ENCODE data around the gene ANXA3. TPM values are rescaled to one million over a fixed set of nuclear protein-coding genes. Genes with fewer than 3 reads are reported as not detected.
"Not testable (repeated sequence)": the region's sequence is repeated elsewhere in the genome, so short reads cannot be mapped to it uniquely, and the experiment has no call there.

Gene ANXA3
- total RNA-seq, 1 donor from 2014 or later = 1.5 TPM

DNA sequence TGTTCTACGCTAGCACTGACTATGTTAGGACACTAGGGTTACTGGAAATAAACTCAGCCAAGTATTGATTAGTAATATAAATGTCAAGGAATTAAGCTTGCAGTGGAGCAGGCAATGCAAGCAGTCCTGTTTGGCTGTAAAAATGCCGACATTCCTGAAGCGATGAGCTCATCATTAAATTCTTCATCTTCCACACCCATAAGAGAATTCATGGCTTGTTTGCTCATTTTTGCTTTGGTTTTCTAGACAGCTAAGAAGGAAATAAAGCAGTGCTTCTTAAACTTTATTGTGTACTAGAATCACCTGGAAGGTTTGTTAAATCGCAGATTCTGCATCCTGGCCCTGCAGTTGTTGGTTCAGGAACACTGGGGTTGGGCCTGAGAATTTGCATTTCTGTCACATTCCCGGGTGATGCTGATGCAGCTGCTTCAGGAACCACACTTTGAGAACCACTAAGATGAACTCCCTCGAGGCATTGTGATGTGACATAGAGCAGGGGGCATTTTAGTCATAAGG lies 17.8 kb downstream of the ANXA3 start:
- intact Hi-C loops (cut with micrococcal nuclease) = no loop called here

DNA sequence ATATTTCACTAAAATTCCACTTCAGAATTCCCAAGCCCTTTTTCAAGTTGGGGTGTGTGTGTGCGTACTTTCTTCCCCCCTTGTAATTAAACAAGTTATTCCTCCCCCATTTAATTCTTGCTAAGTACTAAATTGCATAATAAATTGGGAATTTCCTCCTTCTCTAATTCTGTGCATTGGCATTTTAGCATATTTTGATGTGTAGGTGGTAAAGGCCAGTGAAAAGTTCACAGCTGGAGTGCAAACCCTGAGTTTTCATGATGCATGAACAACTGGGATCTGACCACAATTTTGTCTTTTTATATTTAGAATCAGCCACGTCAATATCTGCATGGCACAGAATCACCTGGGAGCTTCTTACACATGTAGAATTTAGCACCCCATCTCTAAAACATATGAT lies 18.5 kb downstream of the ANXA3 start:
- intact Hi-C loops (cut with micrococcal nuclease) = no loop called here

DNA sequence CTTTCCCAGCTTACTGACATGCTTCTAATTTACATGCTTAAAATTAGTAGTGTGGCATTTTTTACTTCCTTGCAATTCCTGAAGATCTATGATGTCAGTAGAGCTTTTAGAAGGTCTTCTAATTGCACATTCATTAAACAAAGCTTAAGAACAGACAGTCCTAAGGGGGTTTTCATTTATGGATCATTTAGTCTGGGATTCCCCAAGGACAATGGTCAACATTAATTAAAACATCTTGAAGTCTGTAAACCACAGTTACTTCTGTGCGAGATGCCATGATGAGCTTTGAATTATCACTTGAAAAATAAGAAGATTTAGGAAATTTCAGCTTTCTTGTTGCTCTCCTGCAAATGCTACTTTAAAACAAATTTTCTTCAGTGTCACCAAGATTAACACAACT lies 20.2 kb downstream of the ANXA3 start:
- intact Hi-C loops (cut with micrococcal nuclease) = no loop called here

DNA sequence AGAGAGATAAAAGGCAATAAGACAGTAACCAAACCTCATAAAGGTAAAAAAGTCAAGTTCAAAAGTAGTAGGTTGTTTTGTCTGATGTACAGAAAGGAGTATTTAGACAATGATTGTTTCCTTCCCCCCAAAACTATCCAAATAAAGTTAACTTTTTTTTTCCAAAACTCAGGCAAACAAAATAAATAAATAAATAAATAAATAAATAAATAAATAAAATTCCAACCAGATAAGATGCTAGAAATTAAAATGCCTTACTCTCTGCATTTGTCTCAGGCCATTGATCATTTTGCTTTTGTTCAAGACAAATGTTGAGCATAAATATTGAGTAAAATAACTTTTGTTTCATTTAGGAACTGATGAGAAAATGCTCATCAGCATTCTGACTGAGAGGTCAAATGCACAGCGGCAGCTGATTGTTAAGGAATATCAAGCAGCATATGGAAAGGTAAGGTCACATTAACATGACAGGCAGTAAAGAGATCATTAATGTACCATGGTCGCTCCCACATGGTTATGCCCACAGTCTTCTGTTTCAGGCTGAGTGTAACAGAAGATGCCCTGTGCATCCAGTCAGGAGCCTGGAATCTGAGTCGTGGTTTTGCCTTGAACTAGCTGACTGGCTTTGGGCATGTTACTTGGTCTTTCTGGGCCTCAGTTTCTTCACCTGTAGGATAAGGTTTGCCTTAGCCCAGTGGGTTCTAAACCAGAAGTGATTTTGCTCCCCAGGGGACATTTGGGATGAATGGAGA lies 27.3 kb downstream of the ANXA3 start:
- intact Hi-C loops (cut with micrococcal nuclease) = no loop called here

DNA sequence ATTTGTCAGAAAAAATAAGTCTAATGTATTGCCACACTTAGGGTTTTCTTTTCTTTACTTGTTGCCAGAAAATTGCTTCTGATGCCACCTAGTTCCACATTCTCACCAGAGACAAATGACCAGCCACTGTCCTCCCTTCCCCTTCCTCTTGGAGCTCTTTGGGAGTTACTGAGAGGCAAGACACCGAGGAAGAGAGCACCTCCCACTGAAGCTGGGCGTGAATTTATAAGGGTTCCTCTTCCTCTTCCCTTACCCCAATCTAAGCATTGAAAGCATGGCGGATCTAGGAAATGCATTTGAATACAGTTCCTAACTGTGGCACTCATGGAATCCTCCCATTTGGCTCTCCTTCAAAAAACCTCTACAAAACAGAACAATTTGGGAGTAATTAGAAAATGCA lies 30.0 kb downstream of the ANXA3 start:
- intact Hi-C loops (cut with micrococcal nuclease) = no loop called here

DNA sequence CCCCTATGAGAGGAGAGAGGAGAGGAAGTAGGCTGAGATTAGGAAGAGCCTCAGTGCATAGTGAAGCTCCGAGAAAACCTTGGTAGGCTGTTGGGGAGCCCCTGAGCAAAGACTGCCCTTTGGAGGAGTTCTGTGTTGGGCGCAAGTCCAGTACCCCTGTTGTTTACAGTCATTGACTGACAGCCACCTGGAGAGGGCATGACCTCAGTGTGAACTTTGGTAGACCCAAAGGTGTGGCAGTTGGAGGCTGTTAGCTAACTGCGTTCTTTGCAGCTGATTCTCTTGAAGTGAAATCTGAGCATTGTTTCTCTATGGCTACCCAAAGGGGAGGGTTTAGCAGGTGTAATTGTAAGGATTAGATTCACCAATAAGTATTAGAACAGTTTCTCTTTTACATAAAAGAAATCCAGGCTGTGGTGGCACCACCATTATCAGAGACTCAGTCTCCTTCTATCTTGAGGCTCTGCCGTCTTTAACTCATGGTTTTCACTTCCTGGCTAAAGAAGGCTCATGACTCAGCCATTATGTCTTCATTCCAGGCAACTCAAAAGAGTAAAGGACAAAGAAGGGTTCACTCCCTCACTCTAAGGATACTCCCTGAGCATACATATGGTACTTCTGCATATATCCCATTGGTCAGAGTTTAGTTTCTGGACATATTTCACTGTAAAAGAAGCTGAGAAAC lies 33.4 kb downstream of the ANXA3 start:
- intact Hi-C loops (cut with micrococcal nuclease) = no loop called here

DNA sequence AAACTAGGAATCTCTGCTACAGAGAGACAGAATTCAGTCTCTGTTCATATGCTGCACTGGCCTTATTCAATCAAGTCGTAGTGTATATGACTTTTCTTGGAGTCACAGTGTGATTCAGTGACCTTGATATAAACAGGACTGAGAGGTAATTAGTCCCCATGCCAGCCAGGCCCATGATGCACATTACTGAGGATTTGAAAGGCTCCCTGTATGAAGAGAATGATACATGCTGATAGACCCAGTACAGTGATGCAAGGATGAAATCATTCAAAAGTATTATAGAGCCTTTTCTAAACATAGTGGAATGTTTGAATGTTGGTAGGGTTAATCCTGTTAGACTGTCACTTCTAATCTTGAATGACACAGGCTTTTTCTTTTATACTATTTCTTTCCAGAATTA lies 34.1 kb downstream of the ANXA3 start:
- intact Hi-C loops (cut with micrococcal nuclease) = no loop called here

DNA sequence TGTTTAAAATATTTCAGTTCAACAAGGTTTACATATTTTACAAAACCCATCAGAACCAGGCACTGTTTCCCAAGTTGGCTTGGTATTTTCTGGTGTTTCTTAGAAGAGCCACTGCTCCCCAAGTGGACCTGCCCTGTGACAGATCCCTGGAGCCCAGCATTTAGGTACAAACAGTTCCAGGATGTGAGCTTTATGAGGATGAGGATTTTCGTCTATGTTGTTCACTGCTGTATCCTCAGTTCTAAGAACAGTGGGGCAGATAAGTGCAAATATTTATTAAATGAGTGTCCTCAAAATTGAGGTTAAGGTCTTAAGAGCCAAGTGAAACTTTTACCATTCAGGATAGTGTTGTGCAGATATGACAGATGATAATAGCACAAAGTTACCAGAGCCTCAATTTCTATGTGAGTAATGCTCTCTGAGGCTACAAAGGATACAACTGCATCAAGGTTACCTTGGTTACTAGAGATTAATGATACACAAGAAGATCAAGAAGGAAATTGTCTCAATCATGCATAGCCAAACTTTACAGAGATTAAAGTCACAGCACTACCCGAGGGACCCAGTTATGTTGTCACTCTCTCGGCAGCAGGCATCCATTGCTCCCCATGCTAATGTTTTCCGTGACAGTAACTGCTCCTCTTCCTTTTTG lies 37.5 kb downstream of the ANXA3 start:
- intact Hi-C loops (cut with micrococcal nuclease) = no loop called here

DNA sequence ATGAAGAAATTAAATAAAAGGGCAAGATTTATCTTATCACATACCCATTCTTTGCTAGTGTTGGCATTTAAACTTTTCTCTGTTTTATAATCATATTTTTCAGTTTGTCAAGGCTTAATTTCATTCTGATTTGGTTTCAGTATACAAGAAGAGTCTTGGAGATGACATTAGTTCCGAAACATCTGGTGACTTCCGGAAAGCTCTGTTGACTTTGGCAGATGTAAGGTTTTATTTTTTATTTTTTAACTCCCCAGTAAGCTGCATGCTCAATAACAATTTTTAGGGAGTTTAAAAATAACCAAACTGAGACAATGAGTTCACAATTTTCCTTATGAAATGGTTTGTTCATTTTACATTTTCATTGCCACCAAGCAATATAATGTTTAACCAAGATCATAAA lies 39.8 kb downstream of the ANXA3 start:
- intact Hi-C loops (cut with micrococcal nuclease) = loop anchor here (5.0 kb wide), 1 partner anchor 271 kb away; no protein-coding TSS in a partner anchor

DNA sequence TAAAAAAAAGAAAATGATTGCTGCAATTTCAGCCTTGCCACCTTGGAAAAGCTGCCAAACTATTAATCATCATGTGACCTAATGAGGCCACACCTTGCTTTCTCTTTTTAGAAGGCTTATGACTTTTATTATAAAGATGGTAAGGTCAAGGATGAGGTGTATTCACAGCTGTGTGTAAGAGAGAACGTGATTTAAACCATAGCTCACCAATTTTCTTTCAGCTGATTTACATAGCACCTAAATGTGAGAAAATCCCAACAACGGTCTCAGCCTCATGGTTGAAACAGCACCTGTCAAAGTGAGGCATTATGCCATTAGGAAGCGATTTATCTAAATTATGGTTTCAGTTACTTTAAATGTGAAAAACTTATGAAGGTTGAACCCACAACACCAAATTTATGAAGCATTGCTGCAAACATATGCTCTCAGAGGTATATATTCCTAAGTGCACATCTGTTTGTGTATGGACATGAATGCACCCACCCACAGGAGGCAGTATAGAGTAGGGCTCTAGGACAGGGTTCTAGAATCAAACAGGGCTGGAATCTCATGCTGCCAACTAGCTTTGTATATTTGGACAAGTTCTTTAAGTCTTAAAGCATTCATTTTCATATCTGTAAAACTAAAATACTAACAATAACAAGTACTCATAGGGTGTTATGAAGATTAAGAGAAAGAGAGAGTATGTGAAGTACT lies 40.7 kb downstream of the ANXA3 start:
- intact Hi-C loops (cut with micrococcal nuclease) = loop anchor here (5.0 kb wide), 1 partner anchor 270 kb away; no protein-coding TSS in a partner anchor

DNA sequence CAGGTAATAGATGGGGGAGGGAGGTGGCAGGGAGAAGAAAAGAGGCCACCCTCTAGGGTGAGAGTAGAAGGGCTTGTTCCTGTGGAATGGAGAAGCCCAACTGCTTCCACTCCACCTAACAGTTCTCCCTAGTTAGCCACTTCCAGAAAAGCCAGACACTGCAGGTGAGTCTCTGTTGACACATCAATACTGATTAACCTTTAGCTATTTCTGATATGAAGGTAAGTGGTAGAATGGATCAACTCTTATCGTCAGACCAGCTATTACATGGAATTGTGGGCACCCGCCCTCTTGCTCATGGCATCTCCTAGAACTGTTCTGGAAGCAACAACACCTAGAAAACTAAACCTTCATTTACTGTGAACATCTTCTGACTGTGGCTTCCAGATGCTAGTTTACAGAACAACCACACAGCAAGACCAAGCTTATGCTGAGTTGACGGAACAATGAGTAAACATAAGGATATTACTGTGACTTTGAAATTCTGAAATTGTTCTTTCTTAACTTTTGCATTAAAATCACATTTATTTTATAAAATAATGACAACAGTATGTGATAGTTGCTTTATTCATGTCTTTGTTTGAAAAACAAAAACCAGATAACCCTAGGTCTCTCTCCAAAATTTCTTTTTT lies 44.7 kb downstream of the ANXA3 start:
- intact Hi-C loops (cut with micrococcal nuclease) = no loop called here

DNA sequence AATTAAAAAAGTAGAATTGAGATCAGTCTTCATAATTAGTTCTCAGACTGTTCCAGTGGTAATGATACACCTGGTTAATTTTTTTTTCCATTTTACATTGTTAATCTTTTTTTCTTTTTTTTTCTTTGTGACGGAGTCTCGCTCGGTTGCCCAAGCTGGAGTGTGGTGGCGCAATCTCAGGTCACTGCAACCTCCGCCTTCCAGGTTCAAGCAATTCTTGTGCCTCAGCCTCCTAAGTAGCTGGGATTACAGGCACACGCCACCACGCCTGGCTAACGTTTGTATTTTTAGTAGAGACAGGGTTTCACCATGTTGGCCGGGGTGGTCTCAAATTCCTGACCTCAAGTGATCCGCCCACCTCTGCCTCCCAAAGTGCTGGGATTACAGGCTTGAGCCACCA lies 46.9 kb downstream of the ANXA3 start:
- intact Hi-C loops (cut with micrococcal nuclease) = not testable (repeated sequence)

DNA sequence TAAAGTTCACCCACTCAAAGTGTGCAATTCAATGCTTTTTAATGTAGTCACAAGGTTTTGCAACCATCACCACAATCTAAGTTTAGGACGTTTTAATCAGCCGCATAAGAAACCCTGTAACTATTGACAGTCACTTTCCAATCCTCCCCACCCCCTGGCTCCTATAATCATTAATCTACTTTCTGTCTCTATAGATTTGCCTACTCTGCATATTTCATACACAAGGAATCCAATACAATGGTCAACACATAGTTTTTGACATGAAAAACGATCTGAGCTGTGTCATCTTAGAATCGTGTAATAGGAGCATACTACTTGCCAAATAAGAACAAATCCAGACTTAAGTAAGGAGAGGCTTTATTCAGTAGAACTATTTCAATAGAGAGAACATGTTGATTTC lies 47.6 kb downstream of the ANXA3 start:
- intact Hi-C loops (cut with micrococcal nuclease) = no loop called here

DNA sequence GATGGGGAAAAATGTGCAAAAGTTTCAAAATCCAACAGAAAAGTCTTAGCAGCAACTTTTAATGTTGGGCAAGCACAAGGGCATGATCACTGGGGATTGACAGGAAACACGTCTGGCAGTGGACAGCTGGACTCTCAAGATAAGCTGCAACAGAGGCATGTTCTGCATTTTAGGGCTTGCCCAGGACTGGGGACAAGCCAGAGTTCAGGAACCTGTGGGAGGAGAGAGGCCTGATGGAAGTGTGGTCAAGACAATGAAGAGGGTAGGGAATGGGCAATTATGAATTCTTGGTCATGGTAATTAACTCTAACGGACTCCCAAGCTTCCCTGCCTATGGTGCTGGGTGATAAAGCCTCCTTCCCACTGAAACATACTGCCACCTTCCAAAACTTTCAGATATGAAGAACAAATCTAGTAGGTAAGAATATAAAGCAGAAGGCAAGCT lies 48.4 kb downstream of the ANXA3 start:
- intact Hi-C loops (cut with micrococcal nuclease) = no loop called here

DNA sequence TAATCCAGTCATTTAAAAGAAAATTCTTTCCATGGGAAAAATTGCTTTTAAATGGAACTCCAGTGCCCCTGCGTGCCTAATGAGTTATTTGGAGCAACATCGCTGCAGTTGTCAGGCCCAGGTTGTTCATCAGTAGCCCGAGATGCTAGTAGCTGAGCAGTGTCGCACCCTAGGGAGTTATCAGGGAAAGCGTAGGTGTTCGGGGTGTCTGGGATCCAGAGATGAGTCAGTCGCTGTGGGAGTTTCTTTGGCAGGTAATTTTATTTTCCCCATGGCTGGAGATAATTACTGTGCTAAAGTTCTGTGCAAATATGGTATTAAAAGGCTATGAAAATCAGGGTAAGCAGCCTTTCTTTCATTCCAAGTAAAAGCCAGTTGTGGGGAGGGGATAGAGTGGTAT lies 49.4 kb downstream of the ANXA3 start:
- intact Hi-C loops (cut with micrococcal nuclease) = no loop called here

DNA sequence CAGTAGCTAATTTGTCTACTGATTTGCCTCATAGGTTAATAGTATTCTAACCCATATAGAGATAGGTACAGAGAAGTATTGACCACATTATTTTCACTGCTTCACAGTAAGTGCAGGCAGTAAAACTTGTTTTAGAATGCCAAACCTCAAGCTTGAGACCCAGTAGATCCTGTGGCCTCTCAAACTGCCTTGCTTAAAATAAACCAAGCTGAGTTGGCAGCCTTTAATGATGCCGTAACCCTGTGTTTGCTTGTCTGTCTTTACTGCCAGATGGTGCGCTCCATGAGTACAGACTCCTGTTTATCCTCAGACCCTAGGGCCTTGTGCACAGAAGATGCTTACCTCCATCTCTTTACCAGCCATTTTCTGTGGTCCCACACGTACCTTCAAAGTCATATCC lies 50.8 kb downstream of the ANXA3 start:
- intact Hi-C loops (cut with micrococcal nuclease) = no loop called here

DNA sequence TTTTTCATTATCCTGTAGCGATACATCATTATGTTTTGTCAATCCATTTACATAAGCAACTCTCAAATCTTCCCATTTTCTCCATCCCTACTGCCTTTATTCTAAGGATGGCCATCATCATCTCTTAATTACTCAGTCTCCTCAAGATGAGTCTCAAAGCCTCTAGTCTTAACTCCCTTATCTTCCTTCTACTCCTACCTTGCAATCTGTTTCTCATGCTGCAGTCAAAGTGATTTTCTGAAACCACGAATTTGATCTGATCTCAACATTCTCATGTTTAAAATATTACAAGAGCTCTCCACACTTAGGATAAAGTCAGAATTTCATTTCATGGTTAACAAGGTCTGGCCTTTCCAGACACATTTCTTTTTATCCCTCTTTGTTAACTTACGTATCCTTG lies 51.8 kb downstream of the ANXA3 start:
- intact Hi-C loops (cut with micrococcal nuclease) = no loop called here

DNA sequence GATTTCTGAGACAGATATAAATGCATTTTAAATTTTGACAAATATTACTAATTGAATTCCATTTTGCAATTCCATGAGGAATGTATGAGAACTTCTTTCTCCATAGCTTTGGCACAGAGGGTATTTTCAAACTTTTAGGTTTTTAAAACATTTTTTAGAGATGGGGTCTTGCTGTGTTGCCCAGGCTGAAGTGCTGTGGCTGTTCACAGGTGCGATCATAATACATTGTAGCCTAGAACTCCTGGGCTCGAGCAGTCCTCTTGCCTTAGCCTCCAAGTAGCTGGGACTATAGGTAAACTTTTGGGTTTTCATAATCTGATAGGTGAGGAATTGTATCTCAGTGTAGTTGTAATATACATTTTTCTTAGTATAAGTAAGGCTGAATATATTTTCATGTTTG lies 53.4 kb downstream of the ANXA3 start:
- intact Hi-C loops (cut with micrococcal nuclease) = no loop called here

DNA sequence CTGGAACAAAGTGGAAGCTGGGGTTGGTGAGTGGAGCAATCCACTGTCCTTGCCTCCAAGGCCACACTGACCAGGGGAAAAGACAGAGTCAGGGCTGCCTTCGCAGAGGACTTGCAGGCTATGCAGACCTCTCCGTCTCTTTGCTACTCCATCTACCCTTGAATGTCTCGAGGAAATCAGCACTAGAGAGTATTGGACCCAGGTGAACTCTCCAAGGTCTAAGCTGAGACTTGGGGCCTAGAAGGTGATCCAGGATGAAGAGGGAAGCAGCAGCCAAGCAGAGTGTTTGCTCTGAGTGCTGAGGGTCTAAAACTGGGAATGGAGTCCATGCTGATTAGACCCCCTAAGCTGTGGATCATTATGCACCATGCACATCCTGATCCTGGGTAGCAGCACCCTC lies 54.5 kb downstream of the ANXA3 start:
- intact Hi-C loops (cut with micrococcal nuclease) = no loop called here

DNA sequence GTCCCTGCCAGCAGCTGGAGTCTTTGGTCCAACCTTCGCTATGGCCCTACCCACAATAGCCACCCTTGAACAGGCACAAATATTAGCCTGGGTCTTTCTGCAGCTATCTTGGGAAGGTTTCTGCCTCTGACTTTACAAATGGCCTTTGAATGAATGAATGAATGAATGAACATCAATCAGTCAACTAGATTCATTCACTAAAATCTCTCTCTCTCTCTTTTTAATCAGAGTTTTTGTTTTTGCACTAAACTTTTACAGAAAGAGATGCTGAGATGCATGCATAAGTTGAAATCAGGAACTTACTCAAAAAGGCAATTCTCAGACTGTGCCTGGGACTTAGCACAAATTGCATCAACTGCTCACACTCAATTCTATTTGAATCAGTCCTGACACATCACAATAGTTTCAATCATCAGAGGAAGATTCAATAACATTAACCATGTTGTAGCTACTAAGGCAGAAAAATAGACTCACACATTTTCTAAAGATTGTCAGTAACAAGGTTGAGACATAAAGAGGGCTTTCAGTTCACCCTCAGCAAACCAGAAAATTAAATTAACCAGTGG lies 55.0 kb downstream of the ANXA3 start:
- intact Hi-C loops (cut with micrococcal nuclease) = no loop called here

DNA sequence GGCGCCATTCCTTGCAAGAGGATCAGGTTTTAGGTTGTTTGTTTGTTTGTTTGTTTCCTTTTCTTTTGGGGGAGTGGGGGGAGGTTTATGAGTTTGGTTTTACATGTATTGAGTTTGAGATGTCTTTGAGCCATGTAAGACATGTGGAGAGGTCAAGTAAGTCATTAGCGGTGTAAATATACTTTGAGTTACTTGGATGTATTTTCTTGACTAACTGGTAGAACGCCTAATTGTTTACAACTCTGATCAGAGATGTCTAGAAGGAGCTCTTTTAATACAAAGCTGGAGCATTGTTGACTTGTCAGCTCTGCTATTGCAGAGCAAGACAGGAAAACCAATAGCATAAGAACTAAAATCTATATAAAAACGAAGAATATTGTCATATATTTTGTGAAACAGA lies 57.1 kb downstream of the ANXA3 start:
- intact Hi-C loops (cut with micrococcal nuclease) = no loop called here

Data from T-helper 2 cell treated with Interferon-gamma antibody and Interleukin-4, amounts not matched to agents 100 ng/mL and 5 ng/mL, for 36 hours (primary cell).